Fibroblast of the conjunctiva (primary cell): ENCODE measurements around the gene PFN1.

Experiments
- DNase-seq: peaks from one replicate; pipeline ENCODE4 v3.0.0-alpha.2; 2010; ENCODE audit warnings: low read depth

Gene PFN1

DNA sequence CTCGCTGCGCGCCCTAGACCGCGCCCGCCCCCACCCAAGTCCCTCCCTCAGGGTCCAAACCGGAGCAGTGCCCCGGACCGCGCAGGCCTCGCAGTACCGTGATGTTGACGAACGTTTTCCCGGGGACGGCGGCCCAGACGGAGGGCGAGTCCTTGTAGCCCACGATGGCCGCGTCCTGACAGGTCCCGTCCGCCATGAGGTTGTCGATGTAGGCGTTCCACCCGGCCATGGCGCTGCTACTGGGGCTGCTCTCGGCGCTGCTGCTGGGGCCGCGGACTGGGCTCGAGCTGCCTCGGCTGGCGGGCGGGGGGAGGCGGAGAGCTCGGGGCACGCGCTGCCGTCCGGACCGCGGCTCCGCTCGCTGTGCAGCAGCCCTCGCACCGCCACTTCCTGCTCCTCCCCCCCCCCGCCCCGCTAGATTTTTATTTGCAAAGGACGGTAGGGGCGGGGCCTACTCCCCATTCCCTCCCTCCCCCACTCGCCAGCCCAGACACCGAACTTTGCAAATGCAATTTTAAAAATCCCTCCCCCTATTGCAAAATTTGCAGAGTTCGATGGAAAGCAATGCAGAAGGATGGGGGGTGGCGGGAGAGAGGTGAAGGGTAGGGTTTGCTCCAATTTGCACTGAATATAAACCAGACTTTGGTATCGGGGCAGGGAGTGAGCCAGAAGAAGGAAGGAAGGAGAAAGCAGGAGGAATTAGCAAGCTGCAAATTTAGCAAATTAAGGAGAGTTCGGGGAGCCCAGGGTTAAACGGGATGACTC is at the start of gene PFN1:
Gene PFN1 (minus strand): TSS at position 365 of the 765 bp plus-strand sequence. CDS start 136 bp downstream, at position 229.
- peak; percentile 86 for DNase-seq

DNA sequence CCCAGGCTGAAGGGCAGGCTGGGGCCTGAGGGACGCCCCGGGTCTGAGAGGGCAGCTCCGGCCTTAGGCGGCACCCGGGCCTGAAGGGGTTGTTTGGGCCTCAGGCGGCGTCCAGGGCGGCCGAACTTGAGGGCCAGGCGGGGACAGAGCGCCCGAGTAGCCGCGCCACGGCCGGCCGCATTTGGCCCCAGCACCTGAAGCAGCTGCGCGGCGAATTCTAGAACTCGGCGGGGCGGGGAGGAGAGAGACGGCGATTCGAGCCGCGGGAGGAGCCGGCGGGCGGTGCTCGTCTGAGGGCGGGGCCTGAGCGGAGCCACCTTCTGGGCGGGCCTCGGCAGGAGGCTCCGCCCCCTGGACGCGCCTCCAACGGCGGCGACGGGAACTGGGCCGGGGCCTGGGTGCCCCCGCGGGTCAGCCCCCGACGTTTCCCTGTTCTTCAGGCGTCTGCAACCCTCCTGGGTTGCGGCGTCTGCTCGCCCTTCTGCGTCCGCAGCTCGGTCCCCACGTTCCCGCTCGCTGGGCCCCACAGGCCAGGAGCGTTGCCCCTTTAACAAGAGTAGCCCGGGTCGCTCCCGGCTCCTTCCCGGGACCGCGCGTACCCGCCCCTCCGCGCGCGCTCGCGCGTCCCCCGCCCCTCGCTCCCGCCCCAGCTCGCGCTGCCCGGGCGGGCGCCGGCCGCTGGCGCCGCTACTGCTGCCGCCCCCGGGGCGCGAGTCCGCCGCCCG is 49.1 kb upstream of the PFN1 start, which contains the start of the genes INCA1 and KIF1C:
Gene INCA1 (minus strand): TSS at position 221 of the 725 bp plus-strand sequence. CDS start 3,085 bp downstream, outside the sequence.
Gene KIF1C (plus strand): TSS at position 649 of the 725 bp plus-strand sequence. CDS start 2,297 bp downstream, outside the sequence.
- DNase-seq: peak; percentile 68

DNA sequence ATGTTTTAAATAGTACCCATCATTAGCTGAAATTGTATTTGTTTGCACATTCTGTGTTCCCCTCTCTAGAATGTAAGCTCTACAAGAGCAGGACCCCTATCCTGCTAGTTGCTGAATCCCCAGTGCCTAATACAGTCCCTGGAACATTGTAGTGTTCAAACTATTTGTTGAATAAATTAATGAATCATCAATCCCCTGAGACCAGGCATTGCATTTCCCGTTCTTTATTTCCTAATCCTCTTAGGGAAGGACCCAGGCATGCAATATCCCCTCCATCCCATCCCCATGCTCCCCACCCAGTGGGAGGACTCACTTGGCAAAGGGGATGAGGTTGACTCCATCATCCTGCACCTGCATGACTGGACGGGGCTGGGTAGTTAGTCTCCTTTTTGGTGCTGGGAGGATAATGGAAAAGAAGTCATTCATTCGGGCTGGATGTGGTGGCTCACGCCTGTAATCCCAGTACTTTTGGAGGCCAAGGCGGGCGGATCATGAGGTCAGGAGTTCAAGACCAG is 45.8 kb upstream of the PFN1 start:
- no peak for DNase-seq

DNA sequence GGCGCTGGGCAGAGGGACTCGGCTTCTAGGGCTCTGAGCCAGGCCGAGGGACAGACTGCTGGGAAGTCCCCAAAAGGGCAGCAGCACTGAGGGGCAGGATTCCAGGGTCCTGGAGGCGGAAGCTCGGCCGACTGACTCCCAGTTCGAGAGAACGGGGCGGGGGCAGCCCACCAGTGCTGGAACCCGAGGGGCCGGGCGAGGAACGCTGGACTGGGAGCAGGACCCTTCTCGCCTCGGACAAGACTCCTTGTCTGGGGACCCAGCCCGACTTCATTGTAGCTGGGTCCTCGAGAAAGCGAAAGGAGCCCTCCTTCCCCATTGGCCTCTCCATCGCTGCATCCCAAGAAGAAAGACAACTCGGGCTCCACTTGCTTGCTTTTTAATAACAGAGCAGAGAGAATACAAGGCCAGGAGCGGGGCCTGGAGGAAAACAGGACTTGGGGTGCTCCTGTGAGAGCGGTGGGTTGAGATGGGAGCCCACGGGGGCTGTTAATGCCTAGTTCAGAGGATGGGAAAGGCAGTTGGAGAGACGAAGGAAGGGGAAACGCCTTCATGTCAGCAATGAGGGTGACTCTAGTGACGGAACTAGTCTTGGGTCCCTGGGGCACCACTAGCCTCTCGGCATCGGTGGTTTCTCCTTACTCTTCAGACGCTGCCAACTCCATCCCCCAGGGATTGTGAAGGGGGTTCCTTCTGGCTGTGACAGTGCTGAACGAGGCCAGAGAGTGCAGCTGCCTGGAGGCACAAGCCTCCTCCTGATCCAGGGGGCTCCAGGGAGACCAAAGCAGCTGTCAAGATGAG is 39.6 kb upstream of the PFN1 start:
- no peak for DNase-seq

DNA sequence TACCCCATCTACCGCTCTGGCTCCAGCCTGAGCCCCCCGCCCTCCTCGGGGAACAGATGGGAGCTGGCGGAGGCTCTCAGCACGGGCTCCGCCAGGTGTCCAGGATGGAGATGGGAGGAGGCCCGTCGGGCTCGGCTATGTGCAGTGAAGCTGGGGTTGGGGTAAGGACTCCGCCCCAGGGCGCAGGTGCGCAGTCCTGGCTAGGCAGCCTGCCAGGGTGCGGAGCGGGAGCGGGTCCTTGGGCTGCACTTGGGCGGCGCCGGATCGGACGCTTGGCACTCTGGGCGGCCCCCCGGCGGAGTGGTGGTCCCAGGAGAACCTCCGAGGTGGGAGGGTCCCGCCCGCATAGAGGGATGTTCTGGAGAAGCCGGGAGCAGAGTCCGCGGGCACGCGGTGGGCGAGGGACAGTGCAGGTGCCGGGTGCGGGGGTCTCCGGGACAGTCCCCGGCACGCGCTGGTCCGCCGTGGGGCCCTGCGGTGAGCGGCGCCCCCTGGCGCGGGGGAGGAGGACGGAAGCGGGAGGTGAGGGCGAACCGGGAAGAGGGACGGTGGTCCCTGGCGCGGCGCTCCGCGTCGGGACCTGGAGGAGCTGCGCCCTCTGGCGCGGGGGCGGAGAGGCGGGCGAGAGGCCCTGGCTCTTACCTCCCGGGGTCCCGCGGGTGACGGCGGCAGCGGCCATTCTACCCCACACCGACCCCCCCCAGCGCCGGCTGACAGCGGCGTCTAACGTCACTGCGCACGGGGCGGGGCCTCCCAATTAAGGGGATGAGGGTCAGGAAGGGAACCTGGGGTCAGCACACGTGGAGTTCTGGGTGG is 38.8 kb upstream of the PFN1 start, which contains the start of gene CAMTA2:
Gene CAMTA2 (minus strand): TSS at position 725 of the 816 bp plus-strand sequence. CDS start 1,453 bp downstream, outside the sequence.
- DNase-seq: peak; percentile 52

DNA sequence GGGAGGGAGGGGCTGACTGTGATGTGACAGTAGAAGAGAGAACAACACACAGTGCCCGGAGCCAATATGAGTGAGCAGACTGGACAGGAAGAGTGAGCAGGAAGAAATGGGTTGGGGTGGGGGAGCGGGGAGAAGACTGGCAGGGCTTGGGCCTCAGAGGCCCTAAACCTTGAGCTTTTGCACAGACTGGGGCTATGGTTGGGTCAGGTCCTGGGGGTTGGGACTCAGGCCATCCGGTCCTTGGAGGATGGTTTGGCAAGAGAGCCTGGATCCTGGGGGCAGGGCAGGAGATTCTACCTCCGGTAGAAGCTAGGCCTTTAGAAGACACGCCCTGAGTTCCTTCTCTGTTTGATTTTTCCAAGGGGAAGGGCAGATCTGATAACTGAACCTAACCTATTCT is 38.1 kb upstream of the PFN1 start:
- DNase-seq: no peak

DNA sequence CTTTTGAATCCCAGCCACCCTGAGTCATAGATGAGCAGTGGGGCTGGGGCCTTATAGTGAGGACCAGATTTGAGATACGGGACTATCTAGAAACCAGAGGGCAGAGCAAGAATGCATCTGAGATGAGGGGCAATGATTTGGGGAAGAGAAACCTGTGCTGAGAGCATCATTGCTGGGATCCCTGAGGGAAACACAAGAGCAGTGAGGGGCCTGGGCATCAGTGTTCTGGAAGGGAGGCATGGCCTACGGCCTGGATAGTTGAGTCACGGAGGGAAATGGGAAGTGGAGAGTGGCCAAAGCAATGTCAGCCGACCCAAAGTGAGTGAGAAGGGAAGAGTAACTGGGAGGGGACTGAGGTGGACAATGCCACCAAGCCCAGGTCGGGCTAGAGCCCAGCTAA is 34.0 kb upstream of the PFN1 start:
- DNase-seq: no peak

DNA sequence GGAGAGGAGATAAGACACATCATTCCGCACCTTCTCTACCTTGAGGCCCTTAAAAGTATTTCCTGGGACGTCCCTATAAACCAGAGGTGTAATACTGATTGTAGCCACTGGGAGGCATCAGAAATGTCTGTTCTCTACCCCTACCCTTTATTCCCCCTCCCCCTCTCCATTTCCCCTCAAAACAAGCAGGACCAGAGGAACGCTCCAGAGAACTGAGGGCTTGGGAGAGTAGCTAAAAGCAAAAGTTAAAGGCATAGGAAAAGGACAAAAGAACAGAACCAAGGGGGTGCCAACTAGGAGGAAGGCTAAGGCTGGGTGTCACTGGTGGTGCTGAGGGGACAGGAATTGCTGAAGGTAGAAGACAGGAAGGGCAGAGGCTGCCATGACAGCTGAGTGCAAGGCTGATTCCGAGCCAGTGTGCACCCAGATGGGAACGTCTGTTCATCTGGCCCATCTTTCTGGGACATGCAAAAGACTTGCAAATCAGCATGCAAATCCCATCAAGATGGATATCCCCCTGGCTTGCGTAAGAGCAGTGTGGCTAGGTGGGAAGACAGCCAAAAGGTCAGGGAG is 32.4 kb upstream of the PFN1 start:
- no peak for DNase-seq

DNA sequence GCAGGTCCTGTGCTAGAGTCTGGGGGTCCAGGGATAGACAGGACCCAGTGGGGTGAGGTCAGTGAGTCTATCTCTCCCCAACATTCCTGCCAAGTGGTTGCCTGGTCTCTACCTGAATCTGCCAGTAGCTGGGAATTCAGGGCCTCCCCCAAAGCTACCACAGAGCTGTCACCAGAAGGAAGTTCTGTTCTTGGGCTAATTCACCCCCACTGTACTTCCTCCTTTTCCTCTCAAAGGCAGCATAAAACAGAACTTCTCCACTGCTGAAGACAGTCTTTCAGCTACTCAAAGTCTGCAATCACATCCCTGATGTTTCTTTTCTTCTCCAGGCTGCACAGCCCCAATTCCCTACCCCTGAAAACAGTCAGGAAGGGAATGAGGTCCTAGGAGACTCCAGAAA is 30.4 kb upstream of the PFN1 start:
- DNase-seq: no peak

DNA sequence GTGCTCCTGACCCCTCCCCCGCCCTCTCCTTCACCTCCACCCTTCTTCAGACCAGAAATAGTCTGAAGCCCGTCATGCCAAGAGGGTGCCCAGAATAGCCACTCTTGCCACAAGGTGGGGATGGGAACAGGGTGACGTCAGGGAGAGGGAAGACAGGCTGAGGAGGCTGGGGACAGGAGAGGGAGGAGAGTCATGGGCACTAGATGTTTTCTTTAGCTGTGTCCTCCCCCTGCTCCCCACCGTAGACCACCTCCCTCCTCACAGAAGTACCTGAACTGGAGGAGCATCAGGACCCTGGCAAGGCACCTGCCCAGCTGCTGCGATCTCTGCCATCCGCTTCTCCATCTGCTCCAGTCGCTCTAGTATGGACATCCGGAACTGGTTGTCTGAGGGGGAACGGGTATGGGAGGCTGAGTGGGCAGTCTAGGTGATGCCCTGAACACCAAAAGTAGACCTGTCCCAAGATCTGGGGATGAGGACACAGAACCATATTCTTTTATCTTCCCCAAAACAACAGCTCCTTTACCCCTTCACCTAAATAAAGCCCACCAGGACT is 25.9 kb upstream of the PFN1 start:
- DNase-seq: no peak

DNA sequence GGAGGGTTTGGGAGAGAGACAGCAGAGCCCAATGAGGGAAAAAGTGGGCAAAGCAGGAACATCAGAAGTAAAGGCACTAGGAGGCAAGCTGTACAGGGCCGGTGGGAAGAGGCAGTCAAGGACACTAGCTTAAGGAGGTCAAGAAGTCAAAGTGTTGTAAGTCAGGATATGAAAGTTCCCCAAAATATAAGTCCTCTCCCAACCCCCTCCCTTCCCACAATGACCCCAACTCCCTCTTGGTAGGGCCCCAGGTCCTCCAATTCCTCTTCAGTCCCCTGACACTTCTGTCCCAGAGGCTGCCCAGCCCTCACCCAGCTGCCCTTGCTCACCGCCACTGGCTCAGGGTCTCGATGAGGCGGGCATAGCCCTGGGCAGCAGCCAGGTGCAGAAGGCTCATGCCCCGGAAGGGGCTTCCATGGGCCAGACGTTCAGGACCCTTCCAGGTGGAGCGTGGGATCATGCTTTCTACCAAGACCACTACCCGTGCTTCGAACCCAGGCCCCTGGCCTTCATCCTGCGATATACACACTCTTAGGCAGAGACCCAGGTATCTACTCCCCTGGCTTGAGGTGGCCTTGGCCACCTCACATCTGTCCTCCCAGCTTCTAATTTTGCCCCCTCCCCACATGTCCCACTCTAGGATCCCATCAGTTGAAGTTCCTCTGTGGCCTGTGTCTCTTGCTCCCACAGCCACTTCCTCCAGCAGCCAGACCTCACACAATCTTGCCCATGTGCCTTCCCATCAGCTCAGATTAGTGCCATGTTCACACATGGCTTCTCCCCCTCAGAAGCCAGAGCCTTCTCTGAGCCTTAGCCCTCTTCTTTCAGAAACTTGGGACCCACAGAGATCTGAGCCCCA is 25.2 kb upstream of the PFN1 start:
- no peak for DNase-seq

DNA sequence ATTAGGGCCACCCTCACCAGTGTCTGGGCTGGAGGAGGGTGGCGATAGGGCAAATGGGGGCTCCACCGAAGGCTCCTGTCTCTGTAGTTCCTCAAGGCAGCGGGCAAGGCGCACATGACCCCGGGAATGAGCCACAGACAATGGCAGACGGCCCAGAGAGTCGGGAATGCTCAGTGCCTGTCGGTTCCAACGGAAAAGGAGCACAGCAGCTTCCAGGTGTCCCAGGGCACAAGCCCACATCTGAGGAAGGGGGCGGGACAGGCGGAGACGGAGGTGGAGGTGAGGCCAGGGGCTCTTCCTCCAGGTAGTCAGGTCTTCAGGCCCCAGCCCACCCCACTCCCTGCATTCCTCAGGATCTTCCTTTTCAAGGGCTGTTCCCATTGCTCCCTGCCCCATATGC is 24.4 kb upstream of the PFN1 start:
- no peak for DNase-seq

DNA sequence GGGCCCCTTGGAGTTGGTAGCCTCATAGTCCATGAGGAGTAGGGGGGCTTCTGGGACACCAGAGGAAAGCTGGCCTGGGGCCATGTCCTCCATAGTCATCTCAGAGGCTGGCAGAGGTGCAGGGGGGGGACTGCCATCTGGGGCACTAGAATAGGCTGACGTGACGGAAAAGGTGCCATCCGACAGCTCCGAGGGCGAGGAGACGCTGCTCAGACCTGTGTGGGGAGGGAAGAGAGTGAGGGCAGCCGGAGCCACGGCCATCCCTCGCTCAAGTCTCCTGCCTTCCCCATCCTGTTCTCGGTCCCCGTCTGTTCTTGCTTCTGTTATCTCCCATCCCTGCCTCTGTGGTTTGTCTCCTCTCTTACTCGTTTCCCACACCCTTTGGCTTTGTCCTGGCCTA is 24.0 kb upstream of the PFN1 start:
- DNase-seq: no peak

DNA sequence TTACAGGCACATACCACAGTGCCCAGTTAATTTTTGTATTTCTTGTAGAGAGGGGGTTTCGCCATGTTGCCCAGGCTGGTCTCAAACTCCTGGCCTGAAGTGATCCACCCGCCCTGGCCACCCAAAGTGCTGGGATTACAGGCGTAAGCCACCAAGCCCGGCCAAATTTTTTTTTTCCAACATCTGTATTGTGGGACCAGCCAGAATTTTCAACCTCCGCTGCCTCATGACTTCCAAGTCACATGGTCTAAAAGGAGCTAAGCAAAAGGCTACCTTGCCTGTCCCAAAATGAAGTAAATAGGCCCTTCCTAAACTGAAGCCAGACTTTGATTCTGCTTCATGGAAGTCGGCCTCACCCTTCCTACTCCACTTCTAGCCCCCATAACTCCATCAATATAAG is 23.5 kb upstream of the PFN1 start:
- DNase-seq: no peak

DNA sequence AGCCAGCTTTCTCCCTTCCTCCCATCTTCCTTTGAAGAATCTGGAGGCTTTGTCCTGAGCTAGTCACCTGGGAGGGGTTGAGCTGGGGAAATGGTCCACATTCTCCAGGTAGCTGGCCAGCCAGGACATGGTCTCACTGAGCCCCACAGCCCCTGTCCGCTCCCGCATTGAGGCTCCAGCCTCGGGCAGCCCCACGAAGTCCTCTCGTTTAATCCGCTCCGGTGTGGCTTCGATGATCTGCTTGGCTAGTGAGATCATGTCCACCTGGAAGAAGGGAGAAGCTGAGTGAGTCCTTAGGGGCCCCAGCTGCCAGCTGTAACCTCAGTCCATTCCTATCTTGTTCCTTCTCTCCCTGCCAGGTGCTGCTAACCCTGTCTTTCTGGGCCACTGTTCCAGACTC is 21.9 kb upstream of the PFN1 start:
- DNase-seq: no peak

DNA sequence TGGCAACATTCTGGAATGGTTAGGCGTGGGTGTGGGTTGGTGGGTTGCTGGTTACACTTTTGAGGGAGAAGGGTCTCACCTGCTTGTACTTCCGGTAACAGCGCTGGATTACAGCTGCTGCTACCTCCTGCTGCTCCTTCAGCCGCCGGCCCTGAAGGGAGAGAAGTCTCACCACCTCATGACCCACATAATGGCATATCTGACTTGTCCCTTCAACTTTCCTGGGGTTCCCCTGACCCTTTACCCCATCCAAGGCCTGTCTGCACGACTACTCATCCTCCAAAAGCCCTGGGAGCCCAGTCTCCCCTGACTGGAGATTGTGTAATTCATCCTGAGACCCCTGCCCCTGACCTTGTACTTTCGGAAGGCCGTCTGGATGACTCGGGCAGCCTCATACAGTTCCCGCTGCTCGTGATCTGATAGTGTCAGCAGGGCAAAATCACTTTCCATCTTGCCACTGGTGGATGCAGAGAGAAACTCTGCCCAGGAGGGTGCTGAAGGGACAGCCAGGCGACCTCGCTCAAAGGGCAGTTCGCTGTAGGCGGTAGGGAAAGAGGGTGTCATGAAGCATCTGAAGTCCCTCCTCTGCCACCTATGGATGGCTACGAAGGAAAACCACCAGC is 21.3 kb upstream of the PFN1 start:
- DNase-seq: no peak

DNA sequence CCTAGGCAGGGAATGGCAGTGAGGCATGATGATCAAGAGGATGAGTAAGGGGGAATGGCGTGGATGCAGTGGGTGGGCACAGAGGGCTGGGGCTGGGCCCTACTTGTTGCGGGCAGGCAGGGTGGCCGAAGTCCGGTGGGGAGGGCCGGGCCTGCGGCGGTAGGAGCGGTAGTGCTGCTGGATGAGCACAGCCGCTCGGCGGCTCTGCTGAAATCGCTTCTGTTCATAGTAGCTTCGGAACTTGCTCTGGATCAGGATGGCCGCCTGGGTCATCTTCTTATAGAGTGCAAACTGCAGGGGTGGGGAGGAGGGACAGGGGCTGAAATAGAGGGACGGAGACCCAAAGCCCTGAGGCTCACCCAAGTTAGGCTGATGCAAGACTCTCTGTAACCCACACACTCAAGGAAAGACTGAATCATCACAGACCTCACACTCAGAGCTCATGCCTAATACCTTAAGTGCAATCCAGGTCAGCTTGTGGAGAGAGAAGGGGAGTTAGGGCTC is 20.8 kb upstream of the PFN1 start:
- peak; percentile 98 for DNase-seq

DNA sequence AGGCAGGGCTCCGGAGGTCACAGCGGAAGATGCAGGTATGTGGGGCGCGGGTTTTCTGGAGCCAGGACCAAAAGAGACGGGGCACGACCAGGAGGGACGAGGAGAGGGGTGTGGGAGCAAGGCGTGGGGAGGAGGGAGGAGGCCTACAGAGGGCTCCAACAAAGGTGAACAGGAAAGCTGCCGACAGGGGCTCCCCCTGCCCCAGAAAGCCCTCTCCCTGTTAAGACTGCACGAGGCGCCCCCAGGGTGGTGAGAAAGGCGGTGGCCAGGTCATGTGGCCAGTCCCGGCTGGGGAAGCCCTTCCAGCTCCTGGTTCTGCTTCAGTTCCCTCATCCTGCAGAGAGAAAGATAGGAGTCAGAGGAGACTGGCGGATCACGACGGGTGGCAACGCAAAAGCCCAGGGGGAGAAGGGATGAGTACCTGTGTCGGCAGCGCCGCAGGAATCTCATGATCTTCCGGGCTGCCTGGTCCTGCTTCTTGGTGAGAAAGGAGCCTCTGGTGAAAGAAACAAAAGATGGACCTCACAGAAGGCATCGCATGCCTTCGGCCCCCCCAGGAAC is 20.2 kb upstream of the PFN1 start:
- no peak for DNase-seq
